Measurements from ENCODE around the gene HECTD4.

HECTD4 gene

DNA sequence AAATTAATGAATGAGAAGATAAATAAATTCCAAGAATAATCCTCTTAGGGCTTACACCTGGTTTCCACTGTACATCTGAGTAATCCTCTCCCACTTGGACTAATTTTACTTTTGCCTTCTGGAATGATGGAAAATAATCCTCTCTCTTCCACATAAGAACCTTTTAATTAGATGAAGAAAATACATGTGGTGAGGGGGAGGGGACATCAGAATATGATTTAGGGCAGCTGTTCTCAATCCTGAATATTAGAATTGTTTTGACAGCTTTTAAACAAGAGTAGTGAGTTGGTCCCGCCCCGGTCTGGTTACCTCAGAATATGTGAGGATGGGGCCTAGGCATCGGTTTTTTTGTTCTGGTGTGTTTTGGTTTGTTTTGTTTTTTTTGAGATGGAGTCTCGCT is 51.5 kb downstream of the HECTD4 start:
- H3K4me3 ChIP-seq (IDR thresholded peaks at IDR 0.05; ENCODE audit: insufficient read depth, low read depth, low read length) = no peak overlapping the region
- H3K4me2 ChIP-seq = no peak overlapping the region
- H3K4me1 ChIP-seq (ENCODE audit: low read depth, poor library complexity, severe bottlenecking) = peaks cover 1% of the 10 kb centered on the region
- TF ChIP-seq, protein P1, sequence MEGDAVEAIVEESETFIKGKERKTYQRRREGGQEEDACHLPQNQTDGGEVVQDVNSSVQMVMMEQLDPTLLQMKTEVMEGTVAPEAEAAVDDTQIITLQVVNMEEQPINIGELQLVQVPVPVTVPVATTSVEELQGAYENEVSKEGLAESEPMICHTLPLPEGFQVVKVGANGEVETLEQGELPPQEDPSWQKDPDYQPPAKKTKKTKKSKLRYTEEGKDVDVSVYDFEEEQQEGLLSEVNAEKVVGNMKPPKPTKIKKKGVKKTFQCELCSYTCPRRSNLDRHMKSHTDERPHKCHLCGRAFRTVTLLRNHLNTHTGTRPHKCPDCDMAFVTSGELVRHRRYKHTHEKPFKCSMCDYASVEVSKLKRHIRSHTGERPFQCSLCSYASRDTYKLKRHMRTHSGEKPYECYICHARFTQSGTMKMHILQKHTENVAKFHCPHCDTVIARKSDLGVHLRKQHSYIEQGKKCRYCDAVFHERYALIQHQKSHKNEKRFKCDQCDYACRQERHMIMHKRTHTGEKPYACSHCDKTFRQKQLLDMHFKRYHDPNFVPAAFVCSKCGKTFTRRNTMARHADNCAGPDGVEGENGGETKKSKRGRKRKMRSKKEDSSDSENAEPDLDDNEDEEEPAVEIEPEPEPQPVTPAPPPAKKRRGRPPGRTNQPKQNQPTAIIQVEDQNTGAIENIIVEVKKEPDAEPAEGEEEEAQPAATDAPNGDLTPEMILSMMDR (conservative IDR thresholded peaks at IDR 0.05; ENCODE audit: low read depth, low read length) = no peak
- no peaks in the 10 kb centered on the region for H3K36me3 ChIP-seq (ENCODE audit: insufficient read depth)
- no peaks in the 10 kb centered on the region for H3K27me3 ChIP-seq (ENCODE audit: insufficient read depth, low read depth)
- no peak overlapping the region for H2AFZ ChIP-seq (ENCODE audit: low read depth)
- H4K20me1 ChIP-seq (ENCODE audit: insufficient read depth) = no peaks in the 10 kb centered on the region
- H3K27ac ChIP-seq = no peak overlapping the region
- H3K9ac ChIP-seq = no peak overlapping the region
- peaks cover 26% of the 10 kb centered on the region; the same call in 1 of the 2 replicates for H3K79me2 ChIP-seq (ENCODE audit: insufficient read depth, low read depth)

DNA sequence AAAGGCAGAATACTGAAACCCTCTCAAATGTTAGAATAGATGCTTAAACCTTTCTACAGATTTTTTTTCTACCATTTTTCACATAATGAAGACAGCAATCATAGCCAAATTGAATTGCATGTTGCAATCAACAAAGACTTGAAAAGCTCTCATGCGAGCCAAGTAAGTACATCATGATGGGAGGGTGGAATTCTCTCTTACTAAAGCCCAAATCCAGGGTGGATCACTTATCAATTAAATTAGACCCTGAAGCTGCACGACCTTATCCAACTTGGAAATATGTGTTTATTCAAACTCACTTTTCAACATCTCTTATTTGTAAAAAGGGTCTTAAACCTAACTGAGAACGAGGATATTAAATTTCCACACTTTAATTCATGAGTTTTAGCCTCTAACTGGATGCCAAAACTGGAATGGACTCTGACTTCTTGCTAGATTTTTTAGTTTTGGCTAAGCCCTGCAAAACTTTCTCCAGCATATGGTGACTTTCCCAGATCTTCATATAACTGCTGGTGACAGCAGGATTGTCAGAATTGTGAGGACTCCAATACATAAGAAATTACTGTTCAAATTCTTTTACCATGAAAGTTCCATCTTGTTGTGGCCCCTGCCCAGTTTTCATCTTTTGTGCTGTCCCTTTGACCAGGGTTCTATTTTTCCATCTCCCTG is 53.6 kb downstream of the HECTD4 start:
- Histone ChIP-seq H2AFZ (ENCODE audit: low read depth) (no peak overlapping the region), H4K20me1 (ENCODE audit: insufficient read depth) (no peaks in the 10 kb centered on the region), H3K36me3 (ENCODE audit: insufficient read depth) (no peaks in the 10 kb centered on the region), H3K27me3 (ENCODE audit: insufficient read depth, low read depth) (no peaks in the 10 kb centered on the region), H3K4me3 (IDR thresholded peaks at IDR 0.05; ENCODE audit: insufficient read depth, low read depth, low read length) (no peak overlapping the region), H3K9ac (no peak overlapping the region), H3K4me2 (no peak overlapping the region), H3K79me2 (ENCODE audit: insufficient read depth, low read depth) (peaks cover 24% of the 10 kb centered on the region; the same call in 1 of the 2 replicates), H3K27ac (no peak overlapping the region), H3K4me1 (ENCODE audit: low read depth, poor library complexity, severe bottlenecking) (peaks cover 7% of the 10 kb centered on the region)
- TF ChIP-seq, protein P1 (conservative IDR thresholded peaks at IDR 0.05; ENCODE audit: low read depth, low read length) = no peak

DNA sequence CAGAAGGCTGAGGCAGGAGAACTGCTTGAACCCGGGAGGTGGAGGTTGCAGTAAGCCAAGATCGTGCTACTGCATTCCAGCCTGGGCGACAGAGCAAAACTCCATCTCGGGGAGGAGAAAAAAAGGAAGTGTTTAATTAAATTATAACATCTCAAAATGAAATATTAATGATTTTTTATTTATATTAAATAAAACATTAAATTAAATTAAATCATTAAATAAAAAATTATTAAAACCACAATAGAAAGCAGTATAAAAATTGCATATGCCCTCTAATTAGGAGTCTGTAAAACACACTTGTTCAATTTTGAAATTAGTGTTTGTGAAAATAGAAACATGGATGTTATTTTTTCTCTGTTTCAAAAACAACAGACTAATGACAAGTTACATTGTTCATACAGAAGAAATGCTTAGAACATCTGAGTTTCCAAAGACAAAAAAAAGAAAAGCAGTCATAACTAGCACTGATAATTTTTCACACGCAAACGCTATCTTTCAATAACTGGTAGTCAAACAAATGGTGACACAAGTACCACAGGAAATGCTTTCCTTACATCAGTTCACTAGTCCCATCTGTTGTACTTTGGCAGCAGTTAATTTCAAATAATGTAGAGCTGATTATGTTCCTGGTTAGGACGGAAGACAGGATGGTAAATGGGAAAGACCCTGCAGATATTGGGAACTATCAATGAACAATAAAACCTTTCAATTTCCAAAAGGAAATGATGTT is 54.9 kb downstream of the HECTD4 start:
- TF ChIP-seq, protein P1 (conservative IDR thresholded peaks at IDR 0.05; ENCODE audit: low read depth, low read length) = no peak
- no peak overlapping the region for H3K27ac ChIP-seq
- H3K4me3 ChIP-seq (IDR thresholded peaks at IDR 0.05; ENCODE audit: insufficient read depth, low read depth, low read length) = no peak overlapping the region
- H3K36me3 ChIP-seq (ENCODE audit: insufficient read depth) = no peaks in the 10 kb centered on the region
- H4K20me1 ChIP-seq (ENCODE audit: insufficient read depth) = no peaks in the 10 kb centered on the region
- no peak overlapping the region for H3K9ac ChIP-seq
- no peak overlapping the region for H3K4me2 ChIP-seq
- H3K27me3 ChIP-seq (ENCODE audit: insufficient read depth, low read depth) = no peaks in the 10 kb centered on the region
- no peak overlapping the region for H2AFZ ChIP-seq (ENCODE audit: low read depth)
- H3K4me1 ChIP-seq (ENCODE audit: low read depth, poor library complexity, severe bottlenecking) = peaks cover 7% of the 10 kb centered on the region
- H3K79me2 ChIP-seq (ENCODE audit: insufficient read depth, low read depth) = peaks cover 19% of the 10 kb centered on the region; the same call in 1 of the 2 replicates

DNA sequence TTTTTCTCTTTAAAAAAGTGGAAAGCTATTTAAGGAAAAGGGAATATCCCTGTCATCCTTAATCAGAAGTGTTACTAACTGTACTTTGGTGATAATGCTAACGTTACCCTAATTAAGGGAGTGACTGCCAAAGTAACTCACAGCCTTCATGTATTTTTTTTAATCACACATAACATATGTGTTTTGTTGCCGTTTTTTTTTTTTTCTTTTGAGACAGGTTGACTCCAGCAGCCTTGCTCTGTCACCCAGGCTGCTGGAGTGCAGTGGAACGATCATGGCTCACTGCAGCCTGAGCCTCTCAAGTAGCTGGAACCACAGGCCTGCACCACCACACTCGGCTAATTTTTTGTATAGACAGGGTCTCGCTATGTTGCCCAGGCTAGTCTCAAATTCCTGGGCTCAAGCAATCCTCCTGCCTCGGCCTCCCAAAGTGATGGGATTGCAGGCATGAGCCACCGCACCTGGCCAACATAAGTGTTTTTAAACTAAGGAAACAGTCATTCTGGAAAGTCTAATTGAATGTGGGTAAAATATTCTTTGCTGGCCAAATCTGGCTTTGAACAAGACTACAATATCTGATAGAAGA is 56.5 kb downstream of the HECTD4 start:
- Histone ChIP-seq H4K20me1 (ENCODE audit: insufficient read depth) (no peaks in the 10 kb centered on the region), H3K27me3 (ENCODE audit: insufficient read depth, low read depth) (no peaks in the 10 kb centered on the region), H3K4me3 (IDR thresholded peaks at IDR 0.05; ENCODE audit: insufficient read depth, low read depth, low read length) (no peak overlapping the region), H3K4me1 (ENCODE audit: low read depth, poor library complexity, severe bottlenecking) (peaks cover 7% of the 10 kb centered on the region), H3K27ac (no peak overlapping the region), H3K9ac (no peak overlapping the region), H2AFZ (ENCODE audit: low read depth) (no peak overlapping the region), H3K79me2 (ENCODE audit: insufficient read depth, low read depth) (peaks cover 30% of the 10 kb centered on the region; the same call in 1 of the 2 replicates), H3K36me3 (ENCODE audit: insufficient read depth) (no peaks in the 10 kb centered on the region), H3K4me2 (no peak overlapping the region)
- TF ChIP-seq, protein P1 (conservative IDR thresholded peaks at IDR 0.05; ENCODE audit: low read depth, low read length) = no peak

Data from KMS-11 (cell line).